Measurements from ENCODE around the gene FAM180A.

DNA sequence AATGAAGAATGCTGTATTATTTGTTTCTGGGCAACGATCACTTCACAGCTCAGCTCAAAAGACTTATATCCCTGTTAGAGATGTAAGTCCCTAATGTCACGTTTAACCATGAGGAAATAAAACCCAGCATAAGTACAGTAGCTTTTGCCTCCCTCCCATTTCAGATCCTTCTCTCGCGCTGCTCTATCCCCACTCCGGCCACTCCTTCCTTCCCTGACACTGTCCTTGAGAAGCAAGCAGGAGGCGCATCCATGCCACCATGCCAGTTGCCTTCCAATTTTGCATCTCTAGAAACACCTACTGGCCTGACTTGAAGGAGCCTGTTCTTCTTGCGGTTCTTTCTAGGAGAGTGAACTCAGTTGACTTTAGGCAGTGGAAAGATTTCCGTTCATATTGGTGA lies 1.2 kb downstream of the FAM180A start:
- no peak for TF ChIP-seq CTCF (IDR thresholded peaks at IDR 0.05)
- TF ChIP-seq, protein P1, sequence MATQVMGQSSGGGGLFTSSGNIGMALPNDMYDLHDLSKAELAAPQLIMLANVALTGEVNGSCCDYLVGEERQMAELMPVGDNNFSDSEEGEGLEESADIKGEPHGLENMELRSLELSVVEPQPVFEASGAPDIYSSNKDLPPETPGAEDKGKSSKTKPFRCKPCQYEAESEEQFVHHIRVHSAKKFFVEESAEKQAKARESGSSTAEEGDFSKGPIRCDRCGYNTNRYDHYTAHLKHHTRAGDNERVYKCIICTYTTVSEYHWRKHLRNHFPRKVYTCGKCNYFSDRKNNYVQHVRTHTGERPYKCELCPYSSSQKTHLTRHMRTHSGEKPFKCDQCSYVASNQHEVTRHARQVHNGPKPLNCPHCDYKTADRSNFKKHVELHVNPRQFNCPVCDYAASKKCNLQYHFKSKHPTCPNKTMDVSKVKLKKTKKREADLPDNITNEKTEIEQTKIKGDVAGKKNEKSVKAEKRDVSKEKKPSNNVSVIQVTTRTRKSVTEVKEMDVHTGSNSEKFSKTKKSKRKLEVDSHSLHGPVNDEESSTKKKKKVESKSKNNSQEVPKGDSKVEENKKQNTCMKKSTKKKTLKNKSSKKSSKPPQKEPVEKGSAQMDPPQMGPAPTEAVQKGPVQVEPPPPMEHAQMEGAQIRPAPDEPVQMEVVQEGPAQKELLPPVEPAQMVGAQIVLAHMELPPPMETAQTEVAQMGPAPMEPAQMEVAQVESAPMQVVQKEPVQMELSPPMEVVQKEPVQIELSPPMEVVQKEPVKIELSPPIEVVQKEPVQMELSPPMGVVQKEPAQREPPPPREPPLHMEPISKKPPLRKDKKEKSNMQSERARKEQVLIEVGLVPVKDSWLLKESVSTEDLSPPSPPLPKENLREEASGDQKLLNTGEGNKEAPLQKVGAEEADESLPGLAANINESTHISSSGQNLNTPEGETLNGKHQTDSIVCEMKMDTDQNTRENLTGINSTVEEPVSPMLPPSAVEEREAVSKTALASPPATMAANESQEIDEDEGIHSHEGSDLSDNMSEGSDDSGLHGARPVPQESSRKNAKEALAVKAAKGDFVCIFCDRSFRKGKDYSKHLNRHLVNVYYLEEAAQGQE (IDR thresholded peaks at IDR 0.05; ENCODE audit: insufficient read depth in 1 of 2, low read depth in 2 of 2, low read length in 1 of 2): no peak
- TF ChIP-seq POLR2AphosphoS5 (IDR thresholded peaks at IDR 0.05; ENCODE audit: low read depth, low read length): no peak

All from Panc1 (cell line).